ENCODE results near the gene CEP44.
"Not testable (repeated sequence)": the region's sequence is repeated elsewhere in the genome, so short reads cannot be mapped to it uniquely, and the experiment has no call there.

Gene CEP44

GRCh38 chr4:174279433-174280155 is 4.1 kb upstream of the CEP44 start:
- no peak for DNase-seq

GRCh38 chr4:174281182-174281737 is 2.5 kb upstream of the CEP44 start:
- no peak for DNase-seq

- DNase-seq, result no peak
Observed at GRCh38 chr4:174281901-174282300, 1.8 kb upstream of the CEP44 start.

GRCh38 chr4:174282836-174283506 is 740 bp upstream of the CEP44 start:
- peak; percentile 69 for DNase-seq

GRCh38 chr4:174284487-174284886 is 776 bp downstream of the CEP44 start:
- no peak for DNase-seq

- no peak for DNase-seq
Observed at GRCh38 chr4:174286870-174287269, 3.2 kb downstream of the CEP44 start.

- no peak for DNase-seq
Observed at GRCh38 chr4:174292473-174292872, 8.8 kb downstream of the CEP44 start.

GRCh38 chr4:174294641-174295040 is 10.9 kb downstream of the CEP44 start:
- not testable (repeated sequence) for DNase-seq

GRCh38 chr4:174295142-174295541 is 11.4 kb downstream of the CEP44 start:
- not testable (repeated sequence) for DNase-seq

- DNase-seq, result no peak
Observed at GRCh38 chr4:174303687-174304086, 20.0 kb downstream of the CEP44 start.

- no peak for DNase-seq
Observed at GRCh38 chr4:174304664-174305063, 21.0 kb downstream of the CEP44 start.

- DNase-seq, result no peak
Observed at GRCh38 chr4:174305961-174306360, 22.2 kb downstream of the CEP44 start.

GRCh38 chr4:174307694-174308093 is 24.0 kb downstream of the CEP44 start:
- DNase-seq, result no peak

- DNase-seq, result no peak
Observed at GRCh38 chr4:174312993-174313392, 29.3 kb downstream of the CEP44 start.

- DNase-seq, result no peak
Observed at GRCh38 chr4:174314274-174314673, 30.6 kb downstream of the CEP44 start.

- DNase-seq, result no peak
Observed at GRCh38 chr4:174314770-174315169, 31.1 kb downstream of the CEP44 start.

GRCh38 chr4:174316546-174316945 is 32.8 kb downstream of the CEP44 start:
- no peak for DNase-seq

- DNase-seq, result no peak
Observed at GRCh38 chr4:174316954-174317353, 33.2 kb downstream of the CEP44 start.

GRCh38 chr4:174317531-174317930 is 33.8 kb downstream of the CEP44 start:
- no peak for DNase-seq

GRCh38 chr4:174318829-174319764 is 35.4 kb downstream of the CEP44 start:
- no peak for DNase-seq

- DNase-seq, result no peak
Observed at GRCh38 chr4:174320494-174321199, 36.9 kb downstream of the CEP44 start.

- no peak for DNase-seq
Observed at GRCh38 chr4:174324236-174324635, 40.5 kb downstream of the CEP44 start.

Data from effector CD8-positive, alpha-beta T cell (primary cell).